ENCODE measurements around the gene PHACTR1. TPM values are rescaled to one million over a fixed set of nuclear protein-coding genes. Genes with fewer than 3 reads are reported as not detected.
"Not testable (repeated sequence)": the region's sequence is repeated elsewhere in the genome, so short reads cannot be mapped to it uniquely, and the experiment has no call there.

Gene PHACTR1
- total and polyA plus RNA-seq, 2 experiments from 2014 or later, result 0.65 to 3.2 TPM

DNA sequence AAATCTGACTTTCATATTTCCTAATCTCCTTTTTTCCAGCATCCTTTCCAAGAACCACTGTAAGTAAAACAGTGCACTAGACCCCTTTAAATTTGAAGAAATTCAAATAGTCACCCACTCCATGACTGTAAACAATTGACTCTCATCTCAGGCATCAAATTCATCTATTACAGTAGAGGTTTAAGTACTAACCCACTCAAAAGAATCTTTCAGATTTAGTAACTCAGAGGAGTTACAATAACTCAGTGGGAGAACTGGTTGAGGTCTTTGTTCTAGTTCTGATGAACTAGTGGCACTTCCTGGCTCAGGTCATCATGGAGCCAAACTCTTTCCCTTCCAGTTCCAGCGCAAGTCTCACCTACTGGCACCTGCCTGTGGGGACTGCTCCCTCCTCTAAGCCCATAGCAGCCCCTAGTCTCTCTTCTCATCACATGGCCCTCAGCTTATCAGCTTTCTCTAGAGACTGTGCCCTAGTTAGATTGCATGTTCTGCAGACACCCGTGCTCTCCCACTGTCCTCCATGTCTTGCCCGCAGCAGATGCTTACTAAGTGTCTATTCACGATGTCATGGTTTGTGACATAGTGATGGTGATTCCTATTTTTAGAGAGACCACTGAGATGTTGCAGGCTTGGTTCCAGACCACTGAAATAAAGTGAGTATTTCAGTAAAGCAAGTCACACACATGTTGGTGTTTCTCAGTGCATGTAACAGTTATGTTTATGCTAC is 415.5 kb downstream of the PHACTR1 start:
- DNase-seq, result no peak
- Histone ChIP-seq H3K4me1 (ENCODE audit: insufficient read depth) (no peaks in the 10 kb centered on the region), H3K79me2 (ENCODE audit: insufficient read depth) (no peaks in the 10 kb centered on the region), H3K27me3 (replicated peaks; ENCODE audit: insufficient read depth) (no peaks in the 10 kb centered on the region), H3K4me3 (no peak overlapping the region), H3K9me2 (ENCODE audit: insufficient read depth) (no peaks in the 10 kb centered on the region), H4K20me1 (ENCODE audit: insufficient read depth) (no peaks in the 10 kb centered on the region), H3K27ac (no peak overlapping the region), H3K9me3 (ENCODE audit: low read depth) (no peaks in the 10 kb centered on the region), H3K9ac (no peak overlapping the region), H3F3A (ENCODE audit: insufficient read depth) (no peaks in the 10 kb centered on the region), H3K4me2 (ENCODE audit: unreplicated experiment) (no peak overlapping the region), H2AFZ (no peak overlapping the region), H3K36me3 (ENCODE audit: low read depth) (no peaks in the 10 kb centered on the region)
- WGBS, 2 experiments (ENCODE audit: low coverage in 1 of 2, low lambda C conversion rate in 2 of 2, missing lambda C conversion rate in 2 of 2), result 61 to 67% methylated on average over 4 of the region's 4 CpGs
- in situ Hi-C loops (cut with MboI), result no loop called here
- no peak for TF ChIP-seq EZH2 (IDR thresholded peaks at IDR 0.05; ENCODE audit: insufficient read depth, poor library complexity, severe bottlenecking)

DNA sequence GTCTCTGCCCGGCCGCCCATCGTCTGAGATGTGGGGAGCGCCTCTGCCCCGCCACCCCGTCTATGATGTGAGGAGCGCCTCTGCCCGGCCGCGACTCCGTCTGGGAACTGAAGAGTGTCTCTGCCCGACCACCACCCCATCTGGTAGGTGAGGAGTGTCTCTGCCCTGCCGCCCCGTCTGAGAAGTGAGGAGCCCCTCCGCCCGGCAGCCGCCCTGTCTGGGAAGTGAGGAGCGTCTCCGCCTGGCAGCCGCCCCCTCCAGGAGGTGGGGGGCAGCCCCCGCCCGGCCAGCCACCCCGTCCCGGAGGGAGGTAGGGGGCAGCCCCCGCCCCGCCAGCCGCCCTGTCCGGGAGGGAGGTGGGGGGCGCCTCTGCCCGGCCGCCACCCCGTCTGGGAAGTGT is 417.3 kb downstream of the PHACTR1 start:
- H3F3A ChIP-seq (ENCODE audit: insufficient read depth); H2AFZ ChIP-seq; H3K4me1 ChIP-seq (ENCODE audit: insufficient read depth); H3K79me2 ChIP-seq (ENCODE audit: insufficient read depth); H4K20me1 ChIP-seq (ENCODE audit: insufficient read depth); DNase-seq; H3K36me3 ChIP-seq (ENCODE audit: low read depth); H3K27ac ChIP-seq; in situ Hi-C loops (cut with MboI); H3K9me3 ChIP-seq (ENCODE audit: low read depth); H3K9me2 ChIP-seq (ENCODE audit: insufficient read depth); H3K4me2 ChIP-seq (ENCODE audit: unreplicated experiment); H3K27me3 ChIP-seq (replicated peaks; ENCODE audit: insufficient read depth); H3K9ac ChIP-seq; H3K4me3 ChIP-seq: not testable (repeated sequence)
- 91 to 92% methylated on average over 13 to 32 of the region's 32 CpGs for WGBS, 2 experiments (ENCODE audit: low coverage in 1 of 2, low lambda C conversion rate in 2 of 2, missing lambda C conversion rate in 2 of 2)

DNA sequence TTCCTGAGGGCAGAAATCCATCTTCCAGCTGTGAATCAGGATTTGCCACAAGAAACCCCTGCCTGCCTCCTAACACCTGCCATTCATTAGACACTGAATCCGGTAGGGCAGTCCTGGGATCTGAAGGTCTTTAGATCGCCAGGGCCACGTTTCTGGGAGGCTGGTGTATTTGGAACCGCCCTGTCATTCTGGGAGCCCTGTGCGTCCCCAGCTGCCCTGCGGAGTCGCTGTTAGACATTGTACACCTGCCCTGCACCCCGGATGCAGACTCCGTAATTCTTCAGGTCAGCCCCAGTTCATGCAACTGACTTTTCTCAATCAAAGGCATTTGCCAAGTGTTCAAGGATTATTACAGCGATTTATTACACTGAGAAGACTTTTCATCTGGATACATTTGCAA is 418.6 kb downstream of the PHACTR1 start:
- Histone ChIP-seq H3K9me2 (ENCODE audit: insufficient read depth) (no peaks in the 10 kb centered on the region), H3K4me1 (ENCODE audit: insufficient read depth) (no peaks in the 10 kb centered on the region), H2AFZ (no peak overlapping the region), H3K4me3 (no peak overlapping the region), H4K20me1 (ENCODE audit: insufficient read depth) (no peaks in the 10 kb centered on the region), H3K27me3 (replicated peaks; ENCODE audit: insufficient read depth) (no peaks in the 10 kb centered on the region), H3K27ac (no peak overlapping the region), H3K9ac (no peak overlapping the region), H3K9me3 (ENCODE audit: low read depth) (no peaks in the 10 kb centered on the region), H3K36me3 (ENCODE audit: low read depth) (no peaks in the 10 kb centered on the region), H3F3A (ENCODE audit: insufficient read depth) (no peaks in the 10 kb centered on the region), H3K79me2 (ENCODE audit: insufficient read depth) (no peaks in the 10 kb centered on the region), H3K4me2 (ENCODE audit: unreplicated experiment) (no peak overlapping the region)
- in situ Hi-C loops (cut with MboI), result no loop called here
- no peak for TF ChIP-seq EZH2 (IDR thresholded peaks at IDR 0.05; ENCODE audit: insufficient read depth, poor library complexity, severe bottlenecking)
- no peak for DNase-seq
- 68 to 79% methylated on average over 10 of the region's 10 CpGs for WGBS, 2 experiments (ENCODE audit: low coverage in 1 of 2, low lambda C conversion rate in 2 of 2, missing lambda C conversion rate in 2 of 2)

DNA sequence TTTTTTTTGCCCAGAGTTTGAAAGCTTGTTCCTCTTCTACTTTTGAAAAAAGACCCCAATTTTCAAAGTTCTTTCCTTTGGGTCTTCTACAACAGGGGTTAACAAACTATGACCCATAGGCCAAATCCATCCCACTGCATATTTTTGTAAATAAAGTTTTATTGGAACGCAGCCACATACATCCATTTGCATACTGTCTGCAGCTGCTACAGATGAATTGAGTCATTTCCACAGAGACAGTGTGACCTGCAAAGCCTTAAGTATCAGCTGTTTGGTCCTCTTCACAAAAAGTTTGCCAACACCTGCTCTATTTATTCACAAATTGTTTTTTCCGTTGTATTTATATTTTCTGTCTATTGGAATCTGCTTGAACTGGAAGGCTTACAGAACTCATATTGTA is 422.6 kb downstream of the PHACTR1 start:
- Histone ChIP-seq H3K27ac (no peak overlapping the region), H3K9ac (no peak overlapping the region), H3K36me3 (ENCODE audit: low read depth) (no peaks in the 10 kb centered on the region), H4K20me1 (ENCODE audit: insufficient read depth) (no peaks in the 10 kb centered on the region), H3K9me3 (ENCODE audit: low read depth) (no peaks in the 10 kb centered on the region), H3K27me3 (replicated peaks; ENCODE audit: insufficient read depth) (no peaks in the 10 kb centered on the region), H3K4me3 (no peak overlapping the region), H3K9me2 (ENCODE audit: insufficient read depth) (no peaks in the 10 kb centered on the region), H3K4me1 (ENCODE audit: insufficient read depth) (no peaks in the 10 kb centered on the region), H3K79me2 (ENCODE audit: insufficient read depth) (no peaks in the 10 kb centered on the region), H3F3A (ENCODE audit: insufficient read depth) (no peaks in the 10 kb centered on the region), H3K4me2 (ENCODE audit: unreplicated experiment) (no peak overlapping the region), H2AFZ (no peak overlapping the region)
- in situ Hi-C loops (cut with MboI), result no loop called here
- no peak for DNase-seq
- 84 to 86% methylated on average over 2 of the region's 2 CpGs for WGBS, 2 experiments (ENCODE audit: low coverage in 1 of 2, low lambda C conversion rate in 2 of 2, missing lambda C conversion rate in 2 of 2)
- TF ChIP-seq EZH2phosphoT487 (IDR thresholded peaks at IDR 0.05; ENCODE audit: insufficient read depth, low read depth) (no peak), EZH2 (IDR thresholded peaks at IDR 0.05; ENCODE audit: insufficient read depth, poor library complexity, severe bottlenecking) (no peak)

DNA sequence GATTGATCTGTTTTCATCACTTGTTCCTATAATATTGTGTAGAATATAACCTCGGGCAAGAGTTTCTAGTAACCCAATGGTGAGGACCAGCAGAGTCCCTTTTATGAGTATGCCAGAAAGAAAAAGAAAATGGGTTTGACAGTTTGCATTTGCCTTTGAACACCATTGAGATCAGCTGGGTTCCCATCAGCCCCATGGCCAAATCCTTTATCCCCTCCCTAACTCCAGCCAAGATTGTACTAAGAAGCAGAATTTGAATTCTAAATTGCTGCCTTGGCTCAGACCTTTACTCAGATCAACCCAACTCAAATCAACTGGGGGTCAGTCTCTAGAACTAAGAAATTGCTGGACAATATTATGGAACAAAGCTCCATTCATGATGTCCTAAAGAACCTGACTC is 424.4 kb downstream of the PHACTR1 start:
- H4K20me1 ChIP-seq (ENCODE audit: insufficient read depth), result no peaks in the 10 kb centered on the region
- H3F3A ChIP-seq (ENCODE audit: insufficient read depth), result no peaks in the 10 kb centered on the region
- DNase-seq, result no peak
- H2AFZ ChIP-seq, result no peak overlapping the region
- H3K4me3 ChIP-seq, result no peak overlapping the region
- H3K9ac ChIP-seq, result no peak overlapping the region
- H3K79me2 ChIP-seq (ENCODE audit: insufficient read depth), result no peaks in the 10 kb centered on the region
- no peak for TF ChIP-seq EZH2phosphoT487 (IDR thresholded peaks at IDR 0.05; ENCODE audit: insufficient read depth, low read depth)
- no peak for TF ChIP-seq EZH2 (IDR thresholded peaks at IDR 0.05; ENCODE audit: insufficient read depth, poor library complexity, severe bottlenecking)
- WGBS, 2 experiments (ENCODE audit: low coverage in 1 of 2, low lambda C conversion rate in 2 of 2, missing lambda C conversion rate in 2 of 2), result 70 to 86% methylated on average over 1 of the region's 1 CpG
- no peaks in the 10 kb centered on the region for H3K36me3 ChIP-seq (ENCODE audit: low read depth)
- H3K4me2 ChIP-seq (ENCODE audit: unreplicated experiment), result no peak overlapping the region
- no peaks in the 10 kb centered on the region for H3K27me3 ChIP-seq (replicated peaks; ENCODE audit: insufficient read depth)
- H3K27ac ChIP-seq, result no peak overlapping the region
- no peaks in the 10 kb centered on the region for H3K4me1 ChIP-seq (ENCODE audit: insufficient read depth)
- H3K9me3 ChIP-seq (ENCODE audit: low read depth), result no peaks in the 10 kb centered on the region
- in situ Hi-C loops (cut with MboI), result no loop called here
- H3K9me2 ChIP-seq (ENCODE audit: insufficient read depth), result no peaks in the 10 kb centered on the region

Measured in GM23248 (cell line).